ENCODE results near the gene HSPA6. TPM values are rescaled to one million over a fixed set of nuclear protein-coding genes. Genes with fewer than 3 reads are reported as not detected.

HSPA6 gene
- polyA plus RNA-seq, 1 donor from 2014 or later: 3.8 TPM

DNA sequence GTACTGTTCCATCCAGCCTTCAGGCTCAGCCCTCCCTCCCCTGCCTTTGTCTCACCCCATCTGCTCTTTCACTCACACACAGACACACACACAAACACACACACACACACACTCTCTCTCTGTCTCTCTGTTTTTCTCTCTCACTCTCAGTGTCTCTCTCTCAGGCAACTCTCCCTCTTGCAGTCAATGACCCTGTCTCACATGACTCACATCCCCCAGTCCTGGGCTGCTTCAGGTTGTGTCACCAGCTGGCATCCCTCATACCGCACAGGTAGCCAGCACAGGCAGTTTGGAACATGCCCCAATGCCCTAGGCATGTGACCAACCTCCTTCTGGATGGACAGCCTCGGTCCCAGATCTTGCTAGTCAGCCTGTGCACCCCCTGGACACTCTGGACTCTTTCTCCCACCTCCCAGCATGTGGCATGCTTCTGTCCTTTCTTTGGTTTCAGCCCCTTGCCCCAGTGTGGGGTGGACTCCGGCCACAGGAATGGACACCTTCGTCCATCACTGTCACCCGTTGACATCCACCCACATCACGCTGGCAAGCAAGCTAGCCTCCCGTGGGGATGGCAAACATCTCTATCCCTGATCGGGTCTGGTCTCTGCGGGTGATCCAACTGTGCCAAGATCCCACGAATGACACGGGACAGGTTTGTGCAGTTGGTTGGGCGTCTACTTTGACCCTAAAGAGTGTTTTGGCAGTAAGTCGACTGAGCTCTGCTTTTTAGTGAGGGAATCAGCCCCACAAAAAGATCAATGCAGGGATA, 42.5 kb upstream of the HSPA6 start (continued):
- TF ChIP-seq RAD21 (conservative IDR thresholded peaks at IDR 0.05): no peak

DNA sequence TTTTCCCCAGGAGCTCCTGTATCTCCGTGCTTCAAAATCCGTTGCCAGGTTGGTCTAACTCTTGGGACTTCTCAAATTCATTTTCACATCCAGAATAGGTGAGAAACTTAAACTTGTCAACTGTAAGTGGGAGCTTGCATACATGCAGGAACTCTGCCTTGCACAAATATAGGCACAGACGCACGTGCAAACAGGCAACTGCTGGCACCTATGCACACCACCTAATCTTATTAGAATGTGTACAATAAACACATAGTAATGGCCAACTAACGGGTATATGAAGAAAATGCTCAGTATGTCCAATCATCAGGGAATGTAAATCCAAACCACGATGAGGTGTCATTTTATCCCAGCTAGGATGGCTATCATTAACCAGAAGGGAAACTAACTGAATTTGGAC, 41.7 kb upstream of the HSPA6 start:
- no peak overlapping the region for H3K9ac ChIP-seq (ENCODE audit: low read length)
- no peaks in the 10 kb centered on the region for H3K9me3 ChIP-seq (ENCODE audit: low read length)
- H4K20me1 ChIP-seq (ENCODE audit: insufficient read depth): no peaks in the 10 kb centered on the region
- H3K79me2 ChIP-seq (replicated peaks; ENCODE audit: insufficient read depth, low read length): no peaks in the 10 kb centered on the region
- no peak overlapping the region for H3K4me3 ChIP-seq (ENCODE audit: low read length)
- H3F3A ChIP-seq (ENCODE audit: insufficient read depth, low read length, poor library complexity, severe bottlenecking): no peaks in the 10 kb centered on the region
- no peak overlapping the region for H3K27ac ChIP-seq (ENCODE audit: low read length)
- no peak overlapping the region for H3K4me2 ChIP-seq (ENCODE audit: low read length)
- no peak for TF ChIP-seq RAD21 (conservative IDR thresholded peaks at IDR 0.05)
- no peak for TF ChIP-seq SMC3 (conservative IDR thresholded peaks at IDR 0.05; ENCODE audit: poor library complexity)
- TF ChIP-seq, protein P1, sequence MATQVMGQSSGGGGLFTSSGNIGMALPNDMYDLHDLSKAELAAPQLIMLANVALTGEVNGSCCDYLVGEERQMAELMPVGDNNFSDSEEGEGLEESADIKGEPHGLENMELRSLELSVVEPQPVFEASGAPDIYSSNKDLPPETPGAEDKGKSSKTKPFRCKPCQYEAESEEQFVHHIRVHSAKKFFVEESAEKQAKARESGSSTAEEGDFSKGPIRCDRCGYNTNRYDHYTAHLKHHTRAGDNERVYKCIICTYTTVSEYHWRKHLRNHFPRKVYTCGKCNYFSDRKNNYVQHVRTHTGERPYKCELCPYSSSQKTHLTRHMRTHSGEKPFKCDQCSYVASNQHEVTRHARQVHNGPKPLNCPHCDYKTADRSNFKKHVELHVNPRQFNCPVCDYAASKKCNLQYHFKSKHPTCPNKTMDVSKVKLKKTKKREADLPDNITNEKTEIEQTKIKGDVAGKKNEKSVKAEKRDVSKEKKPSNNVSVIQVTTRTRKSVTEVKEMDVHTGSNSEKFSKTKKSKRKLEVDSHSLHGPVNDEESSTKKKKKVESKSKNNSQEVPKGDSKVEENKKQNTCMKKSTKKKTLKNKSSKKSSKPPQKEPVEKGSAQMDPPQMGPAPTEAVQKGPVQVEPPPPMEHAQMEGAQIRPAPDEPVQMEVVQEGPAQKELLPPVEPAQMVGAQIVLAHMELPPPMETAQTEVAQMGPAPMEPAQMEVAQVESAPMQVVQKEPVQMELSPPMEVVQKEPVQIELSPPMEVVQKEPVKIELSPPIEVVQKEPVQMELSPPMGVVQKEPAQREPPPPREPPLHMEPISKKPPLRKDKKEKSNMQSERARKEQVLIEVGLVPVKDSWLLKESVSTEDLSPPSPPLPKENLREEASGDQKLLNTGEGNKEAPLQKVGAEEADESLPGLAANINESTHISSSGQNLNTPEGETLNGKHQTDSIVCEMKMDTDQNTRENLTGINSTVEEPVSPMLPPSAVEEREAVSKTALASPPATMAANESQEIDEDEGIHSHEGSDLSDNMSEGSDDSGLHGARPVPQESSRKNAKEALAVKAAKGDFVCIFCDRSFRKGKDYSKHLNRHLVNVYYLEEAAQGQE (IDR thresholded peaks at IDR 0.05; ENCODE audit: borderline replicate concordance): no peak
- no peak for TF ChIP-seq EP300 (conservative IDR thresholded peaks at IDR 0.05; ENCODE audit: poor library complexity, severe bottlenecking)
- no peak for TF ChIP-seq POLR2AphosphoS5 (IDR thresholded peaks at IDR 0.05)
- TF ChIP-seq EZH2 (IDR thresholded peaks at IDR 0.05; ENCODE audit: borderline replicate concordance, insufficient read depth, low read length, poor library complexity, severe bottlenecking): no peak
- no peak for TF ChIP-seq TAF1 (IDR thresholded peaks at IDR 0.05; ENCODE audit: low read depth)
- TF ChIP-seq, protein P2, sequence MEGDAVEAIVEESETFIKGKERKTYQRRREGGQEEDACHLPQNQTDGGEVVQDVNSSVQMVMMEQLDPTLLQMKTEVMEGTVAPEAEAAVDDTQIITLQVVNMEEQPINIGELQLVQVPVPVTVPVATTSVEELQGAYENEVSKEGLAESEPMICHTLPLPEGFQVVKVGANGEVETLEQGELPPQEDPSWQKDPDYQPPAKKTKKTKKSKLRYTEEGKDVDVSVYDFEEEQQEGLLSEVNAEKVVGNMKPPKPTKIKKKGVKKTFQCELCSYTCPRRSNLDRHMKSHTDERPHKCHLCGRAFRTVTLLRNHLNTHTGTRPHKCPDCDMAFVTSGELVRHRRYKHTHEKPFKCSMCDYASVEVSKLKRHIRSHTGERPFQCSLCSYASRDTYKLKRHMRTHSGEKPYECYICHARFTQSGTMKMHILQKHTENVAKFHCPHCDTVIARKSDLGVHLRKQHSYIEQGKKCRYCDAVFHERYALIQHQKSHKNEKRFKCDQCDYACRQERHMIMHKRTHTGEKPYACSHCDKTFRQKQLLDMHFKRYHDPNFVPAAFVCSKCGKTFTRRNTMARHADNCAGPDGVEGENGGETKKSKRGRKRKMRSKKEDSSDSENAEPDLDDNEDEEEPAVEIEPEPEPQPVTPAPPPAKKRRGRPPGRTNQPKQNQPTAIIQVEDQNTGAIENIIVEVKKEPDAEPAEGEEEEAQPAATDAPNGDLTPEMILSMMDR (IDR thresholded peaks at IDR 0.05; ENCODE audit: poor library complexity, severe bottlenecking): no peak
- no peak for TF ChIP-seq MXI1 (conservative IDR thresholded peaks at IDR 0.05; ENCODE audit: poor library complexity, severe bottlenecking)
- H2AFZ ChIP-seq (ENCODE audit: low read depth, low read length): no peak overlapping the region
- H3K36me3 ChIP-seq (ENCODE audit: insufficient read depth, low read length): no peaks in the 10 kb centered on the region
- H3K9me2 ChIP-seq (ENCODE audit: insufficient read depth, low read length): no peaks in the 10 kb centered on the region
- peaks cover 8% of the 10 kb centered on the region for H3K27me3 ChIP-seq (ENCODE audit: insufficient read depth, low read depth, low read length)

GRCh38 chr1:161483361-161483760, 41.0 kb upstream of the HSPA6 start:
- H2AFZ ChIP-seq (ENCODE audit: low read depth, low read length): no peak overlapping the region
- peaks cover 8% of the 10 kb centered on the region for H3K27me3 ChIP-seq (ENCODE audit: insufficient read depth, low read depth, low read length)
- no peak overlapping the region for H3K9ac ChIP-seq (ENCODE audit: low read length)
- no peaks in the 10 kb centered on the region for H3K9me2 ChIP-seq (ENCODE audit: insufficient read depth, low read length)
- H3K9me3 ChIP-seq (ENCODE audit: low read length): no peaks in the 10 kb centered on the region
- no peak for TF ChIP-seq TAF1 (IDR thresholded peaks at IDR 0.05; ENCODE audit: low read depth)
- no peaks in the 10 kb centered on the region for H3K79me2 ChIP-seq (replicated peaks; ENCODE audit: insufficient read depth, low read length)
- no peak overlapping the region for H3K4me3 ChIP-seq (ENCODE audit: low read length)
- no peaks in the 10 kb centered on the region for H3F3A ChIP-seq (ENCODE audit: insufficient read depth, low read length, poor library complexity, severe bottlenecking)
- no peak overlapping the region for H3K4me2 ChIP-seq (ENCODE audit: low read length)
- no peaks in the 10 kb centered on the region for H4K20me1 ChIP-seq (ENCODE audit: insufficient read depth)
- H3K36me3 ChIP-seq (ENCODE audit: insufficient read depth, low read length): no peaks in the 10 kb centered on the region
- H3K27ac ChIP-seq (ENCODE audit: low read length): no peak overlapping the region

All from neural cell (in vitro differentiated cells).